ENCODE measurements around the gene WWOX. TPM values are rescaled to one million over a fixed set of nuclear protein-coding genes. Genes with fewer than 3 reads are reported as not detected.

The WWOX gene
- total and polyA plus RNA-seq, 2 of the 8 experiments (the other 6 are each of a cell fraction or from before 2014, with no cell fraction given), result 5.4 to 16.7 TPM

- DNase-seq (ENCODE audit: low read depth in 1 of 2, low spot score in 2 of 2), result no peak
Measured at GRCh38 chr16:78597809-78598570, 498.5 kb downstream of the WWOX start.

More at GRCh38 chr16:78597809-78598570, 498.5 kb downstream of the WWOX start:
- no peak overlapping the region for H3K23ac ChIP-seq (ENCODE audit: insufficient read length)
- no peak overlapping the region for H2BK20ac ChIP-seq (ENCODE audit: low read length)
- H3K4me1 ChIP-seq (replicated peaks in 1 of 4; ENCODE audit: control insufficient read depth in 3 of 4, insufficient read depth in 4 of 4, low read length in 3 of 4), result peaks cover 0 to 7% (median 2%) of the 10 kb centered on the region in 4 experiments; a peak in 4 of 7 replicates
- H3K27me3 ChIP-seq (replicated peaks in 1 of 4; ENCODE audit: control insufficient read depth in 3 of 4, extremely low read depth in 1 of 4, insufficient read depth in 3 of 4, low read length in 3 of 4), result no peaks in the 10 kb centered on the region
- H3K14ac ChIP-seq (ENCODE audit: insufficient read length), result no peak overlapping the region
- H4K8ac ChIP-seq (ENCODE audit: extremely low read depth, insufficient read depth, low read length), result no peak overlapping the region
- H3K27ac ChIP-seq (ENCODE audit: low read depth, low read length), result no peak overlapping the region
- no peak overlapping the region for H3K4me2 ChIP-seq (ENCODE audit: insufficient read depth in 1 of 2, low read depth in 2 of 2, low read length in 2 of 2)
- POLR2A ChIA-PET (ENCODE audit: partially characterized antibody), result no interaction called here
- FAIRE-seq, result no peak
- no peak overlapping the region for H3K4ac ChIP-seq (replicated peaks; ENCODE audit: insufficient read length, low read depth, low read length)
- 88% methylated on average over 9 of the region's 9 CpGs; no CpG with 5 or more reads in 1 of the 2 experiments for WGBS, 2 experiments (ENCODE audit: extremely low coverage in 1 of 2, insufficient coverage in 1 of 2, insufficient read length in 1 of 2, insufficient replicate concordance in 2 of 2, low coverage in 1 of 2, low lambda C conversion rate in 2 of 2, missing lambda C conversion rate in 1 of 2)
- H3K23me2 ChIP-seq (ENCODE audit: low read depth, low read length), result no peaks in the 10 kb centered on the region
- no peak overlapping the region for H2BK5ac ChIP-seq (ENCODE audit: low read depth, low read length)
- H4K5ac ChIP-seq (ENCODE audit: insufficient read length, low read depth, low read length), result no peak overlapping the region
- no peaks in the 10 kb centered on the region for H3K9me3 ChIP-seq (ENCODE audit: insufficient read depth in 2 of 2, low read depth in 1 of 2, low read length in 1 of 2)
- no peak overlapping the region for H2BK120ac ChIP-seq (replicated peaks; ENCODE audit: low read depth, low read length)
- TF ChIP-seq KDM4A (IDR thresholded peaks at IDR 0.05; ENCODE audit: low read depth, low read length, severe bottlenecking) (no peak), TBP (IDR thresholded peaks at IDR 0.05; ENCODE audit: low read depth, low read length) (no peak), RAD21 (IDR thresholded peaks at IDR 0.05 in 1 of 2, conservative IDR thresholded peaks at IDR 0.05 in 1 of 2; ENCODE audit: low read depth in 2 of 2, low read length in 2 of 2) (no peak), MAX (IDR thresholded peaks at IDR 0.05) (no peak), BACH1 (IDR thresholded peaks at IDR 0.05; ENCODE audit: low read length) (no peak), SIX5 (IDR thresholded peaks at IDR 0.05; ENCODE audit: low read depth, low read length) (no peak), KDM1A (IDR thresholded peaks at IDR 0.05; ENCODE audit: borderline replicate concordance, low read length) (no peak), PHF8 (conservative IDR thresholded peaks at IDR 0.05; ENCODE audit: low read depth, low read length) (no peak), CEBPB (IDR thresholded peaks at IDR 0.05; ENCODE audit: low read depth, low read length) (no peak), RNF2 (IDR thresholded peaks at IDR 0.05; ENCODE audit: borderline replicate concordance, low read depth, low read length, missing control alignments, poor library complexity, severe bottlenecking) (no peak)
- H2BK12ac ChIP-seq (ENCODE audit: low read depth, low read length), result no peak overlapping the region
- no peak overlapping the region for H3K18ac ChIP-seq (ENCODE audit: extremely low read depth, low read length)
- no peaks in the 10 kb centered on the region for H3K79me2 ChIP-seq (ENCODE audit: control insufficient read depth in 1 of 2, insufficient read depth in 2 of 2, low read length in 2 of 2)
- no peaks in the 10 kb centered on the region for H4K20me1 ChIP-seq (replicated peaks in 1 of 2; ENCODE audit: control insufficient read depth in 1 of 2, insufficient read depth in 2 of 2, low read length in 2 of 2)
- no peak overlapping the region for H3K4me3 ChIP-seq (ENCODE audit: extremely low read depth in 1 of 4, insufficient read depth in 2 of 4, low read depth in 3 of 4, low read length in 4 of 4)
- H4K91ac ChIP-seq (replicated peaks; ENCODE audit: insufficient read length, low read length), result no peak overlapping the region
- H3K9ac ChIP-seq (replicated peaks in 1 of 4; ENCODE audit: extremely low read depth in 1 of 4, low read depth in 3 of 4, low read length in 3 of 4), result no peak overlapping the region
- no peak overlapping the region for H2AK5ac ChIP-seq (ENCODE audit: low read depth, low read length)
- H3K36me3 ChIP-seq (ENCODE audit: control insufficient read depth in 2 of 4, insufficient read depth in 4 of 4, low read length in 3 of 4), result no peaks in the 10 kb centered on the region
- no peak overlapping the region for H3K56ac ChIP-seq (replicated peaks; ENCODE audit: insufficient read length, low read depth, low read length)
- H2BK15ac ChIP-seq (ENCODE audit: low read length), result no peak overlapping the region
- H3K79me1 ChIP-seq (ENCODE audit: low read depth, low read length), result no peaks in the 10 kb centered on the region
- no peak overlapping the region for H2AFZ ChIP-seq (ENCODE audit: low read length)
- CTCF ChIA-PET (ENCODE audit: partially characterized antibody), result interaction anchor here (0.6 to 1.5 kb wide), 5 partner anchors 9 to 364 kb away, joined by 3 to 5 read pairs (median 3); no protein-coding TSS in a partner anchor

All from H1 (cell line).